ENCODE measurements around the gene THPO. TPM values are rescaled to one million over a fixed set of nuclear protein-coding genes. Genes with fewer than 3 reads are reported as not detected.

Gene THPO
- total and polyA plus RNA-seq, 10 of the 15 experiments (the other 5 are each of a cell fraction or from before 2014, with no cell fraction given), result not detected

DNA sequence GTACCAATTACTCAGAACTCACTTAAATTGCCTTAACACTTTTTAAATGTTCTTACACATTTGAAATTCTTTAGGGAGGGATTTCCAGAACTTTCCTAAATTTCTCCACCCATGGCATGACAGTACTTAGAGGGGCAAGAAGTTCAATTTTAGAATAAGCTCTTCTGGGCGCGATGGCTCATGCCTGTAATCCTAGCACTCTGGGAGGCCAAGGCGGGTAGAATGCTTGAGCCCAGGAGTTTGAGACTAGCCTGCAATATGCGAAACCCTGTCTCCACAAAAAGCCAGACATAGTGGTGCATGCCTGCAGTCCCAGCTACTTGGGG, 30.0 kb downstream of the THPO start:
- ChIA-PET RAD21 (ENCODE audit: unreplicated experiment) (no interaction called here), POLR2A (interaction anchor here (1.3 kb wide), 1 partner anchor 14 kb away, joined by 4 read pairs; the partner anchor contains the start of genes CLCN2 and POLR2H), SMC1A (ENCODE audit: uncharacterized antibody, unreplicated experiment) (no interaction called here), CTCF (interaction anchor here (1.2 to 1.6 kb wide), 3 partner anchors 19 to 1778 kb away, joined by 3 read pairs; no protein-coding TSS in a partner anchor)
- H3K79me2 ChIP-seq (ENCODE audit: control insufficient read depth, insufficient read depth, low read length), result no peaks in the 10 kb centered on the region
- TF ChIP-seq SMAD5 (IDR thresholded peaks at IDR 0.05; ENCODE audit: low read depth) (no peak), MXI1 (IDR thresholded peaks at IDR 0.05; ENCODE audit: low read depth, low read length) (no peak), ETV6 (conservative IDR thresholded peaks at IDR 0.05 in 1 of 2, IDR thresholded peaks at IDR 0.05 in 1 of 2; ENCODE audit: borderline replicate concordance in 1 of 2, low read depth in 1 of 2) (no peak), SIN3A (IDR thresholded peaks at IDR 0.05; ENCODE audit: low read depth, low read length) (no peak), NFXL1 (IDR thresholded peaks at IDR 0.05; ENCODE audit: borderline replicate concordance) (no peak), EGR1 (IDR thresholded peaks at IDR 0.05; ENCODE audit: borderline replicate concordance in 1 of 2, low read depth in 2 of 2, low read length in 2 of 2) (no peak), LARP7 (IDR thresholded peaks at IDR 0.05) (no peak), TAF1 (IDR thresholded peaks at IDR 0.05; ENCODE audit: borderline replicate concordance, low read depth, low read length) (no peak), SUZ12 (IDR thresholded peaks at IDR 0.05; ENCODE audit: unreplicated experiment) (no peak), ELK1 (IDR thresholded peaks at IDR 0.05; ENCODE audit: low read depth, low read length) (no peak)
- TF ChIP-seq, protein P1, sequence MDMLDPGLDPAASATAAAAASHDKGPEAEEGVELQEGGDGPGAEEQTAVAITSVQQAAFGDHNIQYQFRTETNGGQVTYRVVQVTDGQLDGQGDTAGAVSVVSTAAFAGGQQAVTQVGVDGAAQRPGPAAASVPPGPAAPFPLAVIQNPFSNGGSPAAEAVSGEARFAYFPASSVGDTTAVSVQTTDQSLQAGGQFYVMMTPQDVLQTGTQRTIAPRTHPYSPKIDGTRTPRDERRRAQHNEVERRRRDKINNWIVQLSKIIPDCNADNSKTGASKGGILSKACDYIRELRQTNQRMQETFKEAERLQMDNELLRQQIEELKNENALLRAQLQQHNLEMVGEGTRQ (IDR thresholded peaks at IDR 0.05; ENCODE audit: borderline replicate concordance, low read depth, low read length), result no peak
- TF ChIP-seq, protein P2, sequence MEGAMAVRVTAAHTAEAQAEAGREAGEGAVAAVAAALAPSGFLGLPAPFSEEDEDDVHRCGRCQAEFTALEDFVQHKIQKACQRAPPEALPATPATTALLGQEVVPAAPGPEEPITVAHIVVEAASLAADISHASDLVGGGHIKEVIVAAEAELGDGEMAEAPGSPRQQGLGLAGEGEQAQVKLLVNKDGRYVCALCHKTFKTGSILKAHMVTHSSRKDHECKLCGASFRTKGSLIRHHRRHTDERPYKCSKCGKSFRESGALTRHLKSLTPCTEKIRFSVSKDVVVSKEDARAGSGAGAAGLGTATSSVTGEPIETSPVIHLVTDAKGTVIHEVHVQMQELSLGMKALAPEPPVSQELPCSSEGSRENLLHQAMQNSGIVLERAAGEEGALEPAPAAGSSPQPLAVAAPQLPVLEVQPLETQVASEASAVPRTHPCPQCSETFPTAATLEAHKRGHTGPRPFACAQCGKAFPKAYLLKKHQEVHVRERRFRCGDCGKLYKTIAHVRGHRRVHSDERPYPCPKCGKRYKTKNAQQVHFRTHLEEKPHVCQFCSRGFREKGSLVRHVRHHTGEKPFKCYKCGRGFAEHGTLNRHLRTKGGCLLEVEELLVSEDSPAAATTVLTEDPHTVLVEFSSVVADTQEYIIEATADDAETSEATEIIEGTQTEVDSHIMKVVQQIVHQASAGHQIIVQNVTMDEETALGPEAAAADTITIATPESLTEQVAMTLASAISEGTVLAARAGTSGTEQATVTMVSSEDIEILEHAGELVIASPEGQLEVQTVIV (IDR thresholded peaks at IDR 0.05; ENCODE audit: borderline replicate concordance, partially characterized antibody), result no peak
- TF ChIP-seq, protein P3, sequence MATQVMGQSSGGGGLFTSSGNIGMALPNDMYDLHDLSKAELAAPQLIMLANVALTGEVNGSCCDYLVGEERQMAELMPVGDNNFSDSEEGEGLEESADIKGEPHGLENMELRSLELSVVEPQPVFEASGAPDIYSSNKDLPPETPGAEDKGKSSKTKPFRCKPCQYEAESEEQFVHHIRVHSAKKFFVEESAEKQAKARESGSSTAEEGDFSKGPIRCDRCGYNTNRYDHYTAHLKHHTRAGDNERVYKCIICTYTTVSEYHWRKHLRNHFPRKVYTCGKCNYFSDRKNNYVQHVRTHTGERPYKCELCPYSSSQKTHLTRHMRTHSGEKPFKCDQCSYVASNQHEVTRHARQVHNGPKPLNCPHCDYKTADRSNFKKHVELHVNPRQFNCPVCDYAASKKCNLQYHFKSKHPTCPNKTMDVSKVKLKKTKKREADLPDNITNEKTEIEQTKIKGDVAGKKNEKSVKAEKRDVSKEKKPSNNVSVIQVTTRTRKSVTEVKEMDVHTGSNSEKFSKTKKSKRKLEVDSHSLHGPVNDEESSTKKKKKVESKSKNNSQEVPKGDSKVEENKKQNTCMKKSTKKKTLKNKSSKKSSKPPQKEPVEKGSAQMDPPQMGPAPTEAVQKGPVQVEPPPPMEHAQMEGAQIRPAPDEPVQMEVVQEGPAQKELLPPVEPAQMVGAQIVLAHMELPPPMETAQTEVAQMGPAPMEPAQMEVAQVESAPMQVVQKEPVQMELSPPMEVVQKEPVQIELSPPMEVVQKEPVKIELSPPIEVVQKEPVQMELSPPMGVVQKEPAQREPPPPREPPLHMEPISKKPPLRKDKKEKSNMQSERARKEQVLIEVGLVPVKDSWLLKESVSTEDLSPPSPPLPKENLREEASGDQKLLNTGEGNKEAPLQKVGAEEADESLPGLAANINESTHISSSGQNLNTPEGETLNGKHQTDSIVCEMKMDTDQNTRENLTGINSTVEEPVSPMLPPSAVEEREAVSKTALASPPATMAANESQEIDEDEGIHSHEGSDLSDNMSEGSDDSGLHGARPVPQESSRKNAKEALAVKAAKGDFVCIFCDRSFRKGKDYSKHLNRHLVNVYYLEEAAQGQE (IDR thresholded peaks at IDR 0.05; ENCODE audit: low read depth, low read length), result no peak
- H3K4me2 ChIP-seq (ENCODE audit: control insufficient read depth, insufficient read depth), result no peak overlapping the region
- DNase-seq (ENCODE audit: low read depth, low spot score) (no peak), ATAC-seq (no peak), FAIRE-seq (no peak)
- no peak overlapping the region for H2AFZ ChIP-seq (ENCODE audit: control insufficient read depth, low read depth, low read length)
- H4K20me1 ChIP-seq (ENCODE audit: control insufficient read depth, insufficient read depth), result no peaks in the 10 kb centered on the region
- intact Hi-C loops (cut with micrococcal nuclease; ENCODE audit: unreplicated experiment) (no loop called here), in situ Hi-C loops (cut with MboI) (no loop called here)
- no peaks in the 10 kb centered on the region for H3K9me3 ChIP-seq (replicated peaks; ENCODE audit: control insufficient read depth, insufficient read depth, low read length)
- H3K9ac ChIP-seq (ENCODE audit: control insufficient read depth, insufficient read depth, low read length), result no peak overlapping the region
- no TSS peak for BruUV-seq (replicated peaks)
- no peak overlapping the region for H3K4me3 ChIP-seq
- H3K4me1 ChIP-seq (ENCODE audit: control insufficient read depth, insufficient read depth, low read length), result no peaks in the 10 kb centered on the region
- no peaks in the 10 kb centered on the region for H3K27me3 ChIP-seq (replicated peaks in 1 of 2; ENCODE audit: control insufficient read depth in 2 of 2, insufficient read depth in 2 of 2, low read length in 1 of 2)
- 69% methylated on average over 4 of the region's 4 CpGs for WGBS (ENCODE audit: insufficient coverage, insufficient replicate concordance, low lambda C conversion rate, missing lambda C conversion rate)
- no peak overlapping the region for H3K27ac ChIP-seq (ENCODE audit: control insufficient read depth, insufficient read depth)
- H3K36me3 ChIP-seq (ENCODE audit: control insufficient read depth in 2 of 2, insufficient read depth in 2 of 2, low read length in 1 of 2), result no peaks in the 10 kb centered on the region
